Neural cell (in vitro differentiated cells): ENCODE measurements around the gene GNLY.

Experiments
- EZH2 ChIP-seq: fragments of 200-600, 300-800 bp; shearing (Covaris generic), sonication (generic); IDR thresholded peaks from 2 replicates; pipeline ENCODE4 v1.6.1; 2014; ENCODE audit warnings: antibody characterized with exemption, low read length, borderline replicate concordance, mild to moderate bottlenecking; ENCODE audit not compliant: insufficient read depth, poor library complexity, severe bottlenecking
- MXI1 ChIP-seq: fragments of 450-650 bp; conservative IDR thresholded peaks from 2 replicates; pipeline ENCODE4 v1.6.1; 2014; ENCODE audit warnings: antibody characterized with exemption, mild to moderate bottlenecking; ENCODE audit not compliant: poor library complexity, severe bottlenecking
- RAD21 ChIP-seq: fragments of 450-650 bp; conservative IDR thresholded peaks from 2 replicates; pipeline ENCODE4 v1.6.1; 2014; ENCODE audit warnings: antibody characterized with exemption, mild to moderate bottlenecking, moderate library complexity
- TAF1 ChIP-seq: IDR thresholded peaks from 2 replicates; pipeline ENCODE4 v1.6.1; 2012; ENCODE audit warnings: low read depth
- TF ChIP-seq, protein P1 (sequence below): fragments of 450-650 bp; IDR thresholded peaks from 2 replicates; pipeline ENCODE4 v1.5.1; 2014; ENCODE audit warnings: antibody characterized with exemption, mild to moderate bottlenecking, moderate library complexity; ENCODE audit not compliant: poor library complexity, severe bottlenecking

DNA sequence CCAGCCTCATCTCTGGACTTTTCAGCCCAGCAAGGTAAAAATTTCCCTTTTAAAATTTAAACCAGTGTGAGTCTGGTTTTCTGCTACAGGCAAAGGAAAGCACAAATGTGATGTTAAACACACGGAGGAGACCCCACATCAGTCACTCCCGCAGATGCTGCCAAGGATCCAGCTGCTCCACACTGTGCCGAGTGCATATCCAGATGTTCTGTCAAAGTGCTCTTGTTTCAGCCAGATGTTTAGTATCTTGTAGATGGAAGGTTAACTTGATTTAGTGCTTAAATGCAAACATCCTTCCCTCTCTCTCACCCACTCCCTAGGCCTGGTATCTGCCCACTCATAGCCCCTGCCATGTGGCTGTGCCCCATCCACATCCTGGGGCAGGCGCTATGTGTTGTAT lies 43.8 kb downstream of the GNLY start:
- TF ChIP-seq MXI1 (no peak), TAF1 (no peak), EZH2 (no peak), RAD21 (no peak)
- TF ChIP-seq, protein P1, sequence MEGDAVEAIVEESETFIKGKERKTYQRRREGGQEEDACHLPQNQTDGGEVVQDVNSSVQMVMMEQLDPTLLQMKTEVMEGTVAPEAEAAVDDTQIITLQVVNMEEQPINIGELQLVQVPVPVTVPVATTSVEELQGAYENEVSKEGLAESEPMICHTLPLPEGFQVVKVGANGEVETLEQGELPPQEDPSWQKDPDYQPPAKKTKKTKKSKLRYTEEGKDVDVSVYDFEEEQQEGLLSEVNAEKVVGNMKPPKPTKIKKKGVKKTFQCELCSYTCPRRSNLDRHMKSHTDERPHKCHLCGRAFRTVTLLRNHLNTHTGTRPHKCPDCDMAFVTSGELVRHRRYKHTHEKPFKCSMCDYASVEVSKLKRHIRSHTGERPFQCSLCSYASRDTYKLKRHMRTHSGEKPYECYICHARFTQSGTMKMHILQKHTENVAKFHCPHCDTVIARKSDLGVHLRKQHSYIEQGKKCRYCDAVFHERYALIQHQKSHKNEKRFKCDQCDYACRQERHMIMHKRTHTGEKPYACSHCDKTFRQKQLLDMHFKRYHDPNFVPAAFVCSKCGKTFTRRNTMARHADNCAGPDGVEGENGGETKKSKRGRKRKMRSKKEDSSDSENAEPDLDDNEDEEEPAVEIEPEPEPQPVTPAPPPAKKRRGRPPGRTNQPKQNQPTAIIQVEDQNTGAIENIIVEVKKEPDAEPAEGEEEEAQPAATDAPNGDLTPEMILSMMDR, result no peak
